Mesendoderm (in vitro differentiated cells): Measurements from ENCODE around the gene RXRA.

ENCODE experiments used
- DNase-seq: peaks from one replicate; pipeline ENCODE4 v3.0.0; 2013
- H2AK5ac ChIP-seq: 2 replicates; pipeline ENCODE4 v1.6.1; 2013; ENCODE audit warnings: low read length, inconsistent platforms
- H2BK120ac ChIP-seq: 2 replicates; pipeline ENCODE4 v1.6.1; 2013; ENCODE audit warnings: low read depth, mild to moderate bottlenecking, low read length, moderate library complexity, mixed read lengths
- H2BK15ac ChIP-seq: replicated peaks from 2 replicates; pipeline ENCODE4 v1.6.1; 2013; ENCODE audit warnings: low read depth, mild to moderate bottlenecking, moderate library complexity
- H2BK5ac ChIP-seq: 2 replicates; pipeline ENCODE4 v1.6.1; 2013; ENCODE audit warnings: low read length, inconsistent platforms
- H3K18ac ChIP-seq: 2 replicates; pipeline ENCODE4 v1.6.1; 2013; ENCODE audit warnings: mild to moderate bottlenecking, low read length, mixed read lengths
- H3K23ac ChIP-seq: one replicate; pipeline ENCODE4 v1.6.1; 2013; ENCODE audit warnings: low read length
- H3K27ac ChIP-seq: 2 replicates; pipeline ENCODE4 v1.5.1; 2013; ENCODE audit warnings: low read depth, mild to moderate bottlenecking, inconsistent platforms, low read length, moderate library complexity
- H3K27me3 ChIP-seq: 2 replicates; pipeline ENCODE4 v1.6.1; 2013; ENCODE audit warnings: low read length, control low read depth, mild to moderate bottlenecking, inconsistent platforms; ENCODE audit not compliant: insufficient read depth, poor library complexity
- H3K36me3 ChIP-seq: 2 replicates; pipeline ENCODE4 v1.6.1; 2013; ENCODE audit warnings: low read length, inconsistent platforms; ENCODE audit not compliant: control insufficient read depth, insufficient read depth
- H3K4ac ChIP-seq: one replicate; pipeline ENCODE4 v1.6.1; 2013; ENCODE audit warnings: low read depth, mild to moderate bottlenecking, low read length, moderate library complexity
- H3K4me1 ChIP-seq: 2 replicates; pipeline ENCODE4 v1.6.1; 2013; ENCODE audit warnings: low read depth, low read length, inconsistent platforms; ENCODE audit not compliant: control insufficient read depth
- H3K4me2 ChIP-seq: 2 replicates; pipeline ENCODE4 v1.6.1; 2013; ENCODE audit warnings: low read length
- H3K4me3 ChIP-seq: 2 replicates; pipeline ENCODE4 v1.5.1; 2013; ENCODE audit warnings: mild to moderate bottlenecking, low read length
- H3K56ac ChIP-seq: one replicate; pipeline ENCODE4 v1.6.1; 2013; ENCODE audit warnings: low read length
- H3K79me1 ChIP-seq: 2 replicates; pipeline ENCODE4 v1.6.1; 2013; ENCODE audit warnings: low read length, inconsistent platforms
- H3K79me2 ChIP-seq: 2 replicates; pipeline ENCODE4 v1.6.1; 2013; ENCODE audit warnings: mild to moderate bottlenecking, low read length; ENCODE audit not compliant: control insufficient read depth, insufficient read depth
- H3K9ac ChIP-seq: 2 replicates; pipeline ENCODE4 v1.6.1; 2013; ENCODE audit warnings: low read length, inconsistent platforms
- H4K5ac ChIP-seq: one replicate; pipeline ENCODE4 v1.6.1; 2013; ENCODE audit warnings: low read length
- H4K8ac ChIP-seq: one replicate; pipeline ENCODE4 v1.6.1; 2013; ENCODE audit warnings: low read depth, mild to moderate bottlenecking, control low read depth, low read length, moderate library complexity
- WGBS: extraction: QIAGEN DNeasy Blood & Tissue Kit; methylation state at CpG from one replicate; pipeline ENCODE4 v1.1.7; 2013; ENCODE audit warnings: low lambda C conversion rate, missing lambda C conversion rate; ENCODE audit not compliant: insufficient coverage; ENCODE audit errors: extremely low coverage; 5-methylcytosine and 5-hydroxymethylcytosine counted together

RXRA gene

GRCh38 chr9:134386951-134387831, 60.9 kb downstream of the RXRA start:
- Histone ChIP-seq H3K27me3 (no peaks in the 10 kb centered on the region), H3K79me1 (peaks cover 25% of the 10 kb centered on the region), H2BK5ac (no peak overlapping the region), H3K4me3 (no peak overlapping the region), H3K9ac (no peak overlapping the region), H3K4ac (no peak overlapping the region), H3K4me2 (no peak overlapping the region), H3K36me3 (no peaks in the 10 kb centered on the region), H3K27ac (no peak overlapping the region), H3K18ac (no peak overlapping the region), H4K5ac (no peak overlapping the region), H2BK120ac (no peak overlapping the region), H2BK15ac (no peak overlapping the region), H3K56ac (no peak overlapping the region), H3K23ac (no peak overlapping the region), H3K4me1 (no peaks in the 10 kb centered on the region), H2AK5ac (no peak overlapping the region), H4K8ac (no peak overlapping the region), H3K79me2 (peaks cover 2% of the 10 kb centered on the region)
- DNase-seq: no peak
- WGBS: no CpG with 5 or more reads among the region's 38 CpGs

- Histone ChIP-seq H3K23ac (no peak overlapping the region), H3K4me1 (no peaks in the 10 kb centered on the region), H2BK15ac (no peak overlapping the region), H3K27me3 (no peaks in the 10 kb centered on the region), H3K4me2 (no peak overlapping the region), H3K36me3 (no peaks in the 10 kb centered on the region), H2BK5ac (no peak overlapping the region), H3K27ac (no peak overlapping the region), H3K18ac (no peak overlapping the region), H3K79me1 (peaks cover 22% of the 10 kb centered on the region), H2AK5ac (no peak overlapping the region), H3K56ac (no peak overlapping the region), H3K4me3 (no peak overlapping the region), H3K79me2 (peaks cover 2% of the 10 kb centered on the region), H3K9ac (no peak overlapping the region), H4K8ac (no peak overlapping the region), H3K4ac (no peak overlapping the region), H2BK120ac (no peak overlapping the region), H4K5ac (no peak overlapping the region)
- DNase-seq: no peak
- WGBS: no CpG with 5 or more reads among the region's 15 CpGs
These were observed 62.1 kb downstream of the RXRA start for GRCh38 chr9:134388289-134388808.

- WGBS: no CpG with 5 or more reads among the region's 17 CpGs
- Histone ChIP-seq H3K18ac (no peak overlapping the region), H2BK120ac (no peak overlapping the region), H3K4me1 (no peaks in the 10 kb centered on the region), H3K79me2 (peaks cover 6% of the 10 kb centered on the region), H3K9ac (no peak overlapping the region), H3K36me3 (no peaks in the 10 kb centered on the region), H3K56ac (no peak overlapping the region), H3K23ac (no peak overlapping the region), H2BK15ac (no peak overlapping the region), H4K5ac (no peak overlapping the region), H2BK5ac (no peak overlapping the region), H3K79me1 (peaks cover 24% of the 10 kb centered on the region), H3K4me3 (no peak overlapping the region), H3K4ac (no peak overlapping the region), H3K4me2 (no peak overlapping the region), H2AK5ac (no peak overlapping the region), H4K8ac (no peak overlapping the region), H3K27me3 (no peaks in the 10 kb centered on the region), H3K27ac (no peak overlapping the region)
- DNase-seq: no peak
These were observed 62.7 kb downstream of the RXRA start for GRCh38 chr9:134388976-134389375.

DNA sequence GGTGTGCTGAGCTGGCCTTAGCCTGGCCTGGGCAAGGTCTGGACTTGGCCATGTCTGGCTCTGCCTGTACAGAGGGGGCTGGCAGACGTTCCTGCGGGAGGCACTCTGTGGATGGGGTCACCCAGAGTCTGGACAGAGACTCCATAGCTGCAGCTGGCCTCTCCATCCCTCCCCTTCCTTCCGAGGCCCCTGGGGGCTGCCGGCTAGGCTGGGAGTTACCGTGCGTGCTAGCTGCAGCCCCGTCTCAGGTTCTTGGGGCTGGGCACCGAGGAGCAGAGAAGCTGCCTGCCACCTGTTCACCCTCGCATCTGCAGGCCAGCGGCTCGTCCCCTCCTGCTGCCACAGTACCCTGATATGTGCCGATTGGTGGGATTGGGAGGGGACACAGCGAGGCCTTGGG, 63.4 kb downstream of the RXRA start:
- no peak overlapping the region for H2BK5ac ChIP-seq
- no peak overlapping the region for H2AK5ac ChIP-seq
- H3K18ac ChIP-seq: no peak overlapping the region
- H3K79me1 ChIP-seq: peaks cover 27% of the 10 kb centered on the region
- H3K27me3 ChIP-seq: no peaks in the 10 kb centered on the region
- H4K8ac ChIP-seq: no peak overlapping the region
- no peak overlapping the region for H3K56ac ChIP-seq
- H3K27ac ChIP-seq: no peak overlapping the region
- no CpG with 5 or more reads among the region's 13 CpGs for WGBS
- H3K23ac ChIP-seq: no peak overlapping the region
- H3K36me3 ChIP-seq: no peaks in the 10 kb centered on the region
- H3K4me2 ChIP-seq: no peak overlapping the region
- no peak overlapping the region for H4K5ac ChIP-seq
- no peak overlapping the region for H3K4me3 ChIP-seq
- H3K79me2 ChIP-seq: peaks cover 8% of the 10 kb centered on the region
- H3K4ac ChIP-seq: no peak overlapping the region
- H3K4me1 ChIP-seq: no peaks in the 10 kb centered on the region
- no peak overlapping the region for H3K9ac ChIP-seq
- no peak for DNase-seq
- no peak overlapping the region for H2BK120ac ChIP-seq
- no peak overlapping the region for H2BK15ac ChIP-seq

- Histone ChIP-seq H3K23ac (no peak overlapping the region), H3K18ac (no peak overlapping the region), H3K4ac (no peak overlapping the region), H3K36me3 (no peaks in the 10 kb centered on the region), H3K4me2 (no peak overlapping the region), H3K79me2 (peaks cover 8% of the 10 kb centered on the region), H3K27me3 (no peaks in the 10 kb centered on the region), H2BK120ac (no peak overlapping the region), H2AK5ac (no peak overlapping the region), H4K8ac (no peak overlapping the region), H2BK5ac (no peak overlapping the region), H3K27ac (no peak overlapping the region), H3K79me1 (peaks cover 22% of the 10 kb centered on the region), H3K4me3 (no peak overlapping the region), H2BK15ac (no peak overlapping the region), H3K9ac (no peak overlapping the region), H3K56ac (no peak overlapping the region), H3K4me1 (no peaks in the 10 kb centered on the region), H4K5ac (no peak overlapping the region)
- DNase-seq: no peak
- WGBS: no CpG with 5 or more reads among the region's 17 CpGs
These were observed 64.3 kb downstream of the RXRA start for GRCh38 chr9:134390537-134390936.
